Fibroblast of lung (primary cell): ENCODE data around the gene RMND5A.
"Not testable (repeated sequence)": the region's sequence is repeated elsewhere in the genome, so short reads cannot be mapped to it uniquely, and the experiment has no call there.

Experiments used
- EZH2 ChIP-seq: IDR thresholded peaks from 2 replicates; pipeline ENCODE4 v1.5.1; 2012; ENCODE audit warnings: low read length, control low read depth, mild to moderate bottlenecking; ENCODE audit errors: missing control alignments
- TF ChIP-seq, protein P1 (sequence below), 2 donors: IDR thresholded peaks in 1 of 2; conservative IDR thresholded peaks in 1 of 2; 1 replicate in 1 of 2; 2 replicates in 1 of 2; pipeline ENCODE4 v1.5.1; 2011 to 2012; ENCODE audit warnings: low read length in 2 of 2, control low read depth in 1 of 2, inconsistent platforms in 1 of 2, low read depth in 1 of 2, mild to moderate bottlenecking in 1 of 2

DNA sequence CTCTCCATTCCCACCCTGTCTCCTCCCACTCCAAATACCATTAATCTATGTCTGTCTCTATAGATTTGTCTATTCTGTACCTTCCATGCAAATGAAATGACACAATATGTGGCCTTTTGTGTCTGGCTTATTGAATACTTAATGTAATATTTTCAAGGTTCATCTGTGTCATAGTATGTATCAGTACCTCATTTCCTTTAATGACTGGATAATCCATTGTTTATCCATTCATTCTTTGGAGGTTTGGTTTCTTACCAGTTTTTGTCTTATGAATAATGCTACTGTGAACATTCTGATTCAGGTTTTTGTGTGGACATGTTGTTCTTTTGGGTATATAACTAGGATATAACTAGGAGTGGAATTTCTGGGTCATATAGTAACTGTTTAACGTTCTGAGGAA lies 14.8 kb downstream of the RMND5A start:
- TF ChIP-seq, protein P1, sequence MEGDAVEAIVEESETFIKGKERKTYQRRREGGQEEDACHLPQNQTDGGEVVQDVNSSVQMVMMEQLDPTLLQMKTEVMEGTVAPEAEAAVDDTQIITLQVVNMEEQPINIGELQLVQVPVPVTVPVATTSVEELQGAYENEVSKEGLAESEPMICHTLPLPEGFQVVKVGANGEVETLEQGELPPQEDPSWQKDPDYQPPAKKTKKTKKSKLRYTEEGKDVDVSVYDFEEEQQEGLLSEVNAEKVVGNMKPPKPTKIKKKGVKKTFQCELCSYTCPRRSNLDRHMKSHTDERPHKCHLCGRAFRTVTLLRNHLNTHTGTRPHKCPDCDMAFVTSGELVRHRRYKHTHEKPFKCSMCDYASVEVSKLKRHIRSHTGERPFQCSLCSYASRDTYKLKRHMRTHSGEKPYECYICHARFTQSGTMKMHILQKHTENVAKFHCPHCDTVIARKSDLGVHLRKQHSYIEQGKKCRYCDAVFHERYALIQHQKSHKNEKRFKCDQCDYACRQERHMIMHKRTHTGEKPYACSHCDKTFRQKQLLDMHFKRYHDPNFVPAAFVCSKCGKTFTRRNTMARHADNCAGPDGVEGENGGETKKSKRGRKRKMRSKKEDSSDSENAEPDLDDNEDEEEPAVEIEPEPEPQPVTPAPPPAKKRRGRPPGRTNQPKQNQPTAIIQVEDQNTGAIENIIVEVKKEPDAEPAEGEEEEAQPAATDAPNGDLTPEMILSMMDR (conservative IDR thresholded peaks at IDR 0.05 in 1 of 2, IDR thresholded peaks at IDR 0.05 in 1 of 2; ENCODE audit: low read depth in 1 of 2, low read length in 2 of 2), result not testable (repeated sequence)
- TF ChIP-seq EZH2, result not testable (repeated sequence)
